Bone marrow (tissue), 2 donors: Measurements from ENCODE around the gene ARHGAP25.

Experiments
- DNase-seq, 2 donors: peaks; one replicate each; lab custom pipeline; 2025; lab: John Stamatoyannopoulos, UW

ARHGAP25 gene

GRCh38 chr2:68766376-68766845 is 31.8 kb downstream of the ARHGAP25 start:
- DNase-seq, result peak in 1 of 2 donors; percentile 76

- no peak for DNase-seq
These were observed 32.7 kb downstream of the ARHGAP25 start for GRCh38 chr2:68767031-68767961.

GRCh38 chr2:68767996-68768395 is 33.4 kb downstream of the ARHGAP25 start:
- no peak for DNase-seq

GRCh38 chr2:68768461-68768860 is 33.9 kb downstream of the ARHGAP25 start:
- no peak for DNase-seq

DNA sequence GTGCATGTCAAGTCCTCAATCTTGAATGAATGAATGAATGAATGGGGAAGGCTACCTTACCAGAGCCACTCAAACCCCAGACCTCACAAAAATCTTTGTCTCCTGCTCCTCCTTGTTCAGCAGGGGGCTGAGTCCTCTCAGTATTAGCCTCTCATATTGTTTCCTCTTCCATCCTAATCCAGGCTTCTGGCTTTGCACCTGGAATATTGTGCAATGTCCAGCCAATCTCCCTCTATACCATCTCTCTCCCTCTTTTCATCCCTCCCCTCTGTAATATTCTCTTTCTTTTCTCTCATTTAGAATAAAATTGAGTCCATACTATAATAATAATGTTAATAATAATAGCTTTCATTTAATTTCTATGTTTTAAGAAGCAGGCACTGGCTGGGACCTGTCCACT is 34.3 kb downstream of the ARHGAP25 start:
- DNase-seq, result no peak

GRCh38 chr2:68769586-68770270 is 35.1 kb downstream of the ARHGAP25 start:
- DNase-seq, result no peak

GRCh38 chr2:68770271-68771111 is 35.9 kb downstream of the ARHGAP25 start:
- peak in 1 of 2 donors; percentile 79 for DNase-seq

GRCh38 chr2:68771211-68771751 is 36.7 kb downstream of the ARHGAP25 start:
- DNase-seq, result no peak

GRCh38 chr2:68772109-68772508 is 37.5 kb downstream of the ARHGAP25 start:
- no peak for DNase-seq

GRCh38 chr2:68774569-68775271 is 40.1 kb downstream of the ARHGAP25 start:
- DNase-seq, result peak; percentile 40 to 94

GRCh38 chr2:68775272-68775842 is 40.7 kb downstream of the ARHGAP25 start:
- no peak for DNase-seq

DNA sequence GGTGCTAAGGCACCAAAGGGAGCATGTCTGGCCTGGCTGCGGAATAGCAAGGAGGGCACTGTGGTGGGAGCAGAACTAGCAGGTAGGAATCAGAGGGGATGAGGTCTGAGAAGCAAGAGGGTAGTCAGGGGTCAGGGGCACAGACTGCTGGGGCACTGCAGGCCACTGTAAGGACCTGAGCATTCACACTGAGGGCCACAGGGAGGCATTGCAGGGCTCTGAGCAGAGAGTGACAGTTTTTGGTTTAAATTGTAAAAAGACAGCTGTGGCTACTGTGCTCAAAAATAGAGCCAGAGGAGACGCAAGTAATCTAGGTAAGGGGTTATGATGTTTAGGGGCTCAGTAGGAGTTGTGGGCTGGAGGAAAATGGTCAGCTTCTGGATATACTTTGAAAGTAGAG is 41.5 kb downstream of the ARHGAP25 start:
- no peak for DNase-seq

DNA sequence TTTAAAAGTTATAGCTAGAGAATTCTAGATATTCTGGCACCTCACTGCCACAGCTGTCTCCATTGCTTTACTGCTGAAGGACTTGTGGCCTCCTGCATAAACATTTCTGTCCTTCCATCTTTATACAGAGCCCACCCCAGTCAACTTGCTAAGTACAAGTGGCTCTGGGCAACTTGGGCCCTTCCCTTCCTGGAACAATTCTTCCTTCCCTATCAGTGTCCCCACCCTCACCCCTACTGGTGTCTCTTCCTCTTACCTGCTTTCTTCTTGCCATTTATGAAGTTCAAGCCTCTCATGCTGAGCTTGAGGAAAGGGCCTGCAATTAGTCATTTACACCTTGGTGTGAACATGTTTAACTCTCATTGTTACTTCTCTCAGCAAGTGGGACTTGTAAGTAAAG is 45.0 kb downstream of the ARHGAP25 start:
- DNase-seq, result no peak

- DNase-seq, result peak in 1 of 2 donors; percentile 56
These were observed 49.6 kb downstream of the ARHGAP25 start for GRCh38 chr2:68784188-68784587.

GRCh38 chr2:68784915-68785314 is 50.3 kb downstream of the ARHGAP25 start:
- no peak for DNase-seq

DNA sequence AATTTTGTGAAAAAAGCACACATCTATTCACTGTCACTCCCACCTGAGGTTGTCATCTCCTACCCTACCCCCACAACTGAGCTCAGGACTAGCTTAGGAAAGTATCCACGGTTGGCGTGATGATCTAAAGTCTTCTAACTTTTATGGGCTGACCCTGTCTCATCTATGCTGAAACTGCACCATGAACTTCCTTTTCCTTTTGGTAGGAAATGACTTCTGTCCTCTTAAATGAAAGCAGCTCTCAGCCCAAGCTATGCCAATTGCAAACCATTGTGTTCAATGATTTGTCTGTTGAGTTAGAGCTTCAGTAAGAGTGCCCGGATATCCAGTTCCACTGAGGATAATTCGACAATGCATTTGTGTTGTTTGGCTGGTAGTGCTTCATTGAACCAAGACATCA is 52.7 kb downstream of the ARHGAP25 start:
- no peak for DNase-seq

- no peak for DNase-seq
These were observed 55.0 kb downstream of the ARHGAP25 start for GRCh38 chr2:68789603-68790002.

DNA sequence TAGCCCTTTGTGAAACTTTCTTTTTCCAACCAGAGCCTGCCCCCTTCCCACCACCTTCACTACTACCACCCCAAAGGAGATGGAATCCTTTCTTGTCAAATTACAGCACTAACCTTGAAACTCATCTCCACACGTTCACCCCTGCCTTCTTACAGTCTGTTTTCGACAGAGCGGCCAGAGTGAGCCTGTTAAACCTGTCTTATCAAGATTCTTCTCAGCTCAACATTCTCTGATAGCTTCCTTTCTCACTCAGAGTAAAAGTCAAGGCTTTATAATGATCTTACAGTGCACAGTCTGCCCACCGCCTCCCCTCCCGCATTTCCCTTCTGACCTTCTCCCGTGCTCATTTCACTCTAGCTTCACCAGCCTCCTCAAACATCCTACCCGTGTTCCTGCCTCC is 56.0 kb downstream of the ARHGAP25 start:
- no peak for DNase-seq

DNA sequence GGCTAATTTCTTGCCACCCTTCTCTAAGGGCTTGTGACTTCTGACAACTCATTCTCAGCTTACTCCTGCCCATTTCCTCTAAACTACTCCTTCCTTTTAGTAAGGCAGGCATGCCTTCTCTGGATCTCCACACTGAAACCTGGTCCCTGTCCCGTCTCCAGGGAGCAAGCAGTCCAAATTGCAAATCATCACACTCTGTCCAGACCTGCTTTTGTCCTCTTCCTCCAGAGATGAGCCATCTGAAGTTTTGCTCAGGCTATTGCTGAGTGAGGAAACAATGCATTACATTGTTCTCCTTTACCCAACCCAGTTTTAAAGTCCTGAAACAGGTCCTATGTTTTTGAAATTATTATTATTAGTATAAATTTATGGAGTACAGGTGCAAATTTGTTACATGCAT is 57.3 kb downstream of the ARHGAP25 start:
- no peak for DNase-seq

GRCh38 chr2:68792751-68793150 is 58.1 kb downstream of the ARHGAP25 start:
- no peak for DNase-seq
